HG03039 (cell line): ENCODE measurements around the gene TWNK.

Source experiments
- ATAC-seq: cut with Tn5 transposase; IDR thresholded peaks from one replicate; pipeline ENCODE4 v1.9.1; 2021; ENCODE audit warnings: mild to moderate bottlenecking, moderate library complexity; ENCODE audit not compliant: unreplicated experiment

The TWNK gene

GRCh38 chr10:101010329-101010728 is 23.0 kb downstream of the TWNK start:
- no peak for ATAC-seq

- ATAC-seq: no peak
Observed at GRCh38 chr10:101011517-101012423, 24.4 kb downstream of the TWNK start.

GRCh38 chr10:101012525-101013364 is 25.4 kb downstream of the TWNK start:
- ATAC-seq: no peak

- no peak for ATAC-seq
Observed at GRCh38 chr10:101013365-101013825, 26.1 kb downstream of the TWNK start.

- no peak for ATAC-seq
Observed at GRCh38 chr10:101014230-101014884, 27.0 kb downstream of the TWNK start.

GRCh38 chr10:101014966-101015581 is 27.7 kb downstream of the TWNK start:
- ATAC-seq: no peak

GRCh38 chr10:101015582-101015973 is 28.2 kb downstream of the TWNK start:
- no peak for ATAC-seq

- no peak for ATAC-seq
Observed at GRCh38 chr10:101016814-101017213, 29.5 kb downstream of the TWNK start.

- ATAC-seq: no peak
Observed at GRCh38 chr10:101018118-101018599, 30.8 kb downstream of the TWNK start.

- ATAC-seq: no peak
Observed at GRCh38 chr10:101018600-101019439, 31.5 kb downstream of the TWNK start.

- no peak for ATAC-seq
Observed at GRCh38 chr10:101019440-101019703, 32.0 kb downstream of the TWNK start.

- ATAC-seq: no peak
Observed at GRCh38 chr10:101020427-101021075, 33.2 kb downstream of the TWNK start.

- no peak for ATAC-seq
Observed at GRCh38 chr10:101021239-101021638, 33.9 kb downstream of the TWNK start.

- no peak for ATAC-seq
Observed at GRCh38 chr10:101021692-101022251, 34.4 kb downstream of the TWNK start.

- no peak for ATAC-seq
Observed at GRCh38 chr10:101022967-101023705, 35.8 kb downstream of the TWNK start.

GRCh38 chr10:101027106-101027720 is 39.9 kb downstream of the TWNK start:
- no peak for ATAC-seq

GRCh38 chr10:101028446-101029337 is 41.3 kb downstream of the TWNK start:
- ATAC-seq: no peak
